Measurements from ENCODE around the gene HPX.

DNA sequence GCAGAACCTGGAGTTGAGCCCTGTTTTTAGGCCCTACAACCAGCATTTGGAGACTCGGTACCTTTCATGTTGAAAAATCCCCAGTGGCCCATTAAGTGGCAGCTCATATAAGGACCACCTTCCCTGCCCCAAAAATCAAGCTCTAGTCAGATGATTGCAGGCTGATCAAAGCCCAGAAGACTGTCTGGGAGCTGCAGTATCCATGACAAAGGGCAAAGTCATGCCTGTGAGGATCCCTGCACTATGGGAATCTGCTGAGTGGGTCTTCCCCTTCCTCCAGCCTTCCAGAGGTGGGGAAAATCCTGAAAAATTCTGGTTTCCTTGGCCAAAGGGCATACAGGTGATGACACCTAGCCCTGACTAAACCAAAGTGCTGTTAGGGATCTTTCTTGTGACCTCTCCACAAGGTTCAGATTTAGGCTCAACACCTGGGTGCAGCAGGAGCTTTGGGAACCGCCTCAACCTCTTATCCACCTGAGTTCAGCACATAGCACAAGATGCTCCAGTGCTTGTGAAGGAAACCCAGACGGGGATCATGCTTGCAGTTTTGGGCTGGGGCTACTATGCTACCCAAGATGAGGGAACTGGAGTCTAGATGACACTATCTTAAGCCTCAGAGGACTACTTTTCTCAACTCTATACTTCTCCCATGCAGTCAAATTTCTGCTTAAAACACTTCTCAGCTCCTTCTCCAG is 34.2 kb upstream of the HPX start:
- TF ChIP-seq, protein P1, sequence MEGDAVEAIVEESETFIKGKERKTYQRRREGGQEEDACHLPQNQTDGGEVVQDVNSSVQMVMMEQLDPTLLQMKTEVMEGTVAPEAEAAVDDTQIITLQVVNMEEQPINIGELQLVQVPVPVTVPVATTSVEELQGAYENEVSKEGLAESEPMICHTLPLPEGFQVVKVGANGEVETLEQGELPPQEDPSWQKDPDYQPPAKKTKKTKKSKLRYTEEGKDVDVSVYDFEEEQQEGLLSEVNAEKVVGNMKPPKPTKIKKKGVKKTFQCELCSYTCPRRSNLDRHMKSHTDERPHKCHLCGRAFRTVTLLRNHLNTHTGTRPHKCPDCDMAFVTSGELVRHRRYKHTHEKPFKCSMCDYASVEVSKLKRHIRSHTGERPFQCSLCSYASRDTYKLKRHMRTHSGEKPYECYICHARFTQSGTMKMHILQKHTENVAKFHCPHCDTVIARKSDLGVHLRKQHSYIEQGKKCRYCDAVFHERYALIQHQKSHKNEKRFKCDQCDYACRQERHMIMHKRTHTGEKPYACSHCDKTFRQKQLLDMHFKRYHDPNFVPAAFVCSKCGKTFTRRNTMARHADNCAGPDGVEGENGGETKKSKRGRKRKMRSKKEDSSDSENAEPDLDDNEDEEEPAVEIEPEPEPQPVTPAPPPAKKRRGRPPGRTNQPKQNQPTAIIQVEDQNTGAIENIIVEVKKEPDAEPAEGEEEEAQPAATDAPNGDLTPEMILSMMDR (IDR thresholded peaks at IDR 0.05; ENCODE audit: insufficient read depth, low read length), result no peak
- TF ChIP-seq POLR2AphosphoS5 (IDR thresholded peaks at IDR 0.05; ENCODE audit: low read depth) (no peak), GABPA (IDR thresholded peaks at IDR 0.05; ENCODE audit: low read depth) (no peak)
- TF ChIP-seq, protein P2, sequence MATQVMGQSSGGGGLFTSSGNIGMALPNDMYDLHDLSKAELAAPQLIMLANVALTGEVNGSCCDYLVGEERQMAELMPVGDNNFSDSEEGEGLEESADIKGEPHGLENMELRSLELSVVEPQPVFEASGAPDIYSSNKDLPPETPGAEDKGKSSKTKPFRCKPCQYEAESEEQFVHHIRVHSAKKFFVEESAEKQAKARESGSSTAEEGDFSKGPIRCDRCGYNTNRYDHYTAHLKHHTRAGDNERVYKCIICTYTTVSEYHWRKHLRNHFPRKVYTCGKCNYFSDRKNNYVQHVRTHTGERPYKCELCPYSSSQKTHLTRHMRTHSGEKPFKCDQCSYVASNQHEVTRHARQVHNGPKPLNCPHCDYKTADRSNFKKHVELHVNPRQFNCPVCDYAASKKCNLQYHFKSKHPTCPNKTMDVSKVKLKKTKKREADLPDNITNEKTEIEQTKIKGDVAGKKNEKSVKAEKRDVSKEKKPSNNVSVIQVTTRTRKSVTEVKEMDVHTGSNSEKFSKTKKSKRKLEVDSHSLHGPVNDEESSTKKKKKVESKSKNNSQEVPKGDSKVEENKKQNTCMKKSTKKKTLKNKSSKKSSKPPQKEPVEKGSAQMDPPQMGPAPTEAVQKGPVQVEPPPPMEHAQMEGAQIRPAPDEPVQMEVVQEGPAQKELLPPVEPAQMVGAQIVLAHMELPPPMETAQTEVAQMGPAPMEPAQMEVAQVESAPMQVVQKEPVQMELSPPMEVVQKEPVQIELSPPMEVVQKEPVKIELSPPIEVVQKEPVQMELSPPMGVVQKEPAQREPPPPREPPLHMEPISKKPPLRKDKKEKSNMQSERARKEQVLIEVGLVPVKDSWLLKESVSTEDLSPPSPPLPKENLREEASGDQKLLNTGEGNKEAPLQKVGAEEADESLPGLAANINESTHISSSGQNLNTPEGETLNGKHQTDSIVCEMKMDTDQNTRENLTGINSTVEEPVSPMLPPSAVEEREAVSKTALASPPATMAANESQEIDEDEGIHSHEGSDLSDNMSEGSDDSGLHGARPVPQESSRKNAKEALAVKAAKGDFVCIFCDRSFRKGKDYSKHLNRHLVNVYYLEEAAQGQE (IDR thresholded peaks at IDR 0.05; ENCODE audit: insufficient replicate concordance, low read depth), result no peak
